Brain microvascular endothelial cell (primary cell): ENCODE measurements around the gene ERC2.

Source experiments
- DNase-seq: peaks from one replicate; pipeline ENCODE4 v3.0.0-alpha.2; 2020
- H3K27ac ChIP-seq: fragments of 250-450 bp; sonication (Bioruptor Pico); 2 replicates; pipeline ENCODE4 v1.5.1; 2020; ENCODE audit warnings: mild to moderate bottlenecking, moderate library complexity
- H3K27me3 ChIP-seq: fragments of 250-450 bp; sonication (Bioruptor Pico); replicated peaks from 2 replicates; pipeline ENCODE4 v1.5.1; 2020; ENCODE audit warnings: mild to moderate bottlenecking
- H3K36me3 ChIP-seq: fragments of 250-450 bp; sonication (Bioruptor Pico); replicated peaks from 2 replicates; pipeline ENCODE4 v1.5.1; 2020; ENCODE audit warnings: mild to moderate bottlenecking
- H3K4me3 ChIP-seq: 2 replicates; pipeline ENCODE4 v1.5.1; 2011; ENCODE audit warnings: low read depth, mild to moderate bottlenecking, control low read depth, low read length, moderate library complexity
- CTCF ChIP-seq: IDR thresholded peaks from 2 replicates; pipeline ENCODE4 v1.5.1; 2011; ENCODE audit warnings: low read depth, mild to moderate bottlenecking, moderate library complexity, low read length, control low read depth, inconsistent platforms; ENCODE audit errors: missing control alignments
- in situ Hi-C: cut with HindIII; loops from 2 replicates; pipeline ENCODE4 v1.10.0; 2017; ENCODE audit warnings: low sequenced_read_pairs, low pct_ligation_motif_present

The ERC2 gene

GRCh38 chr3:55828712-55829111 is 639.6 kb downstream of the ERC2 start:
- DNase-seq: no peak
- Histone ChIP-seq H3K36me3 (no peaks in the 10 kb centered on the region), H3K27me3 (no peaks in the 10 kb centered on the region), H3K4me3 (no peak overlapping the region), H3K27ac (no peak overlapping the region)
- TF ChIP-seq CTCF: no peak
- in situ Hi-C loops: no loop called here

DNA sequence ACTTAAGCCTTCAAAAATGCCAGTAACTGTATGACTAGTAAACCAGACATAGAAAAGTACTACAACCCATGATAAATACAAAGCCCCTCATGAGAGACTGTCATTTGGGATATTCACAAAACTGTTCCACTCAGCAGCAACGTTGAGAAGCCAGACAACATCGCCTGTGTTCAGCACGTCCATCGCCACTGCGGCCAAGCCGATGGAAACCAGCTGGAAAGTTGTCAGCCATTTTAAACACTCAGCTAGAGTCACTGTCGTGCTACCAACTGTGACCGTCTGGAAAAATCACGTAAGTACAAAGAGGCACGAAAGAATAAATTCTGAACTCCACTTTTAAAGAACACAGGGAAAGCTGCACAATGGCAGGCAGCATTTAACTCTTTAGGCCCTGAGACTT is 640.5 kb downstream of the ERC2 start:
- in situ Hi-C loops: no loop called here
- Histone ChIP-seq H3K27ac (no peak overlapping the region), H3K36me3 (no peaks in the 10 kb centered on the region), H3K4me3 (no peak overlapping the region), H3K27me3 (no peaks in the 10 kb centered on the region)
- no peak for DNase-seq
- no peak for TF ChIP-seq CTCF

GRCh38 chr3:55826731-55827496 is 641.4 kb downstream of the ERC2 start:
- Histone ChIP-seq H3K27me3 (no peaks in the 10 kb centered on the region), H3K36me3 (no peaks in the 10 kb centered on the region), H3K27ac (no peak overlapping the region), H3K4me3 (no peak overlapping the region)
- no peak for DNase-seq
- in situ Hi-C loops: no loop called here
- TF ChIP-seq CTCF: no peak

GRCh38 chr3:55826097-55826496 is 642.2 kb downstream of the ERC2 start:
- Histone ChIP-seq H3K27ac (no peak overlapping the region), H3K36me3 (no peaks in the 10 kb centered on the region), H3K4me3 (no peak overlapping the region), H3K27me3 (no peaks in the 10 kb centered on the region)
- in situ Hi-C loops: no loop called here
- TF ChIP-seq CTCF: no peak
- DNase-seq: no peak

DNA sequence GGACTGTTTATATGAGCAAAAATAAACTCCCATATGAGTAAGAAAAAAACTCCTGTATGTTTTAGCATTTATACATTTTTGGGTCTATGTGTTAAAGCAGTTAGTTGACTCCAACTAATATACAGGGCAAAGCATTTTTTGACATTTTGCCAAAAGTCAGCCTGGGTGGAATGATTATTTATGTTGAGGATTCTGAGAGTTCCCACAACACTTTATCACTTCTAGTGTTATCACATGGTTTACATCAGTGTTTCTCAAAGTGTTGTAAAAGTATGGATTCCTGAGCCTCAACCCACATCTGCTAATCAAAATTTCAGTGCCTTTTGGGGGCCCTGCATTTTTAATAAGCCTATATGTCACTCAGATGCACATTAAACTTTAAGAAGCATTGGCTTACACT is 643.9 kb downstream of the ERC2 start:
- Histone ChIP-seq H3K36me3 (no peaks in the 10 kb centered on the region), H3K4me3 (no peak overlapping the region), H3K27ac (no peak overlapping the region), H3K27me3 (no peaks in the 10 kb centered on the region)
- DNase-seq: no peak
- TF ChIP-seq CTCF: no peak
- in situ Hi-C loops: no loop called here

GRCh38 chr3:55823829-55824228 is 644.4 kb downstream of the ERC2 start:
- no peak overlapping the region for H3K27ac ChIP-seq
- in situ Hi-C loops: no loop called here
- no peak overlapping the region for H3K4me3 ChIP-seq
- TF ChIP-seq CTCF: no peak
- H3K27me3 ChIP-seq: no peaks in the 10 kb centered on the region
- no peak for DNase-seq
- no peaks in the 10 kb centered on the region for H3K36me3 ChIP-seq
